ENCODE measurements around the gene RAB31.

RAB31 gene

GRCh38 chr18:9684881-9685614 lies 23.1 kb upstream of the RAB31 start:
- Histone ChIP-seq H3K27ac (ENCODE audit: extremely low read depth, low read depth, low read length) (no peak overlapping the region), H3K4me1 (ENCODE audit: control insufficient read depth, insufficient read depth, low read length) (no peaks in the 10 kb centered on the region; the same call in 1 of the 2 replicates), H3K4me3 (ENCODE audit: low read depth, low read length) (no peak overlapping the region), H3K9me3 (ENCODE audit: control insufficient read depth, insufficient read depth, low read depth, low read length) (no peaks in the 10 kb centered on the region), H3K36me3 (ENCODE audit: control insufficient read depth in 2 of 2, insufficient read depth in 1 of 2, low read length in 2 of 2) (no peaks in the 10 kb centered on the region)
- TF ChIP-seq TCF7L2 (IDR thresholded peaks at IDR 0.05; ENCODE audit: borderline replicate concordance, low read depth, low read length) (no peak), ZFHX2 (tag by site-specific recombination; conservative IDR thresholded peaks at IDR 0.05) (0 out of 2 replicates have a peak, but pooled peaks have one; percentile 11), IKZF3 (tag by site-specific recombination; IDR thresholded peaks at IDR 0.05) (no peak), ZNF157 (tag by site-specific recombination; IDR thresholded peaks at IDR 0.05) (no peak)
- CTCF ChIA-PET = interaction anchor here (1.1 to 2.3 kb wide), 4 partner anchors 12 to 113 kb away, joined by 3 to 10 read pairs (median 7); no protein-coding TSS in a partner anchor
- POLR2A ChIA-PET = interaction anchor here (0.5 kb wide), 1 partner anchor 90 kb away, joined by 6 read pairs; no protein-coding TSS in a partner anchor

DNA sequence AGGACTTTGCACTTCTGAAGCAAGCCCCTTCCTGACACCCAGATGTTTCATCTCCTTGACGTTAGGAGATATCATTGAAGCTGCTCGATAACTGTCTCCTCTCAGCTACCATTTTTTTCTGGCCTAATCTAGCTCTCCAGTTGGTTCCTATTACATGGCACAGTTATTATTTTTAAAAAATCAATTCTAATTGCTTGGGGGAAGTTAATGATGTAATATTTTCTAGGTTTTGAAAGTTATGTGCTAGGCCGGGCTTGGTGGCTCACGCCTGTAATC lies 22.5 kb upstream of the RAB31 start:
- H3K4me3 ChIP-seq (ENCODE audit: low read depth, low read length) = no peak overlapping the region
- no peak overlapping the region for H3K27ac ChIP-seq (ENCODE audit: extremely low read depth, low read depth, low read length)
- TF ChIP-seq PATZ1 (tag by site-specific recombination; IDR thresholded peaks at IDR 0.05) = no peak
- no peak for TF ChIP-seq ZBTB1 (tag by site-specific recombination; IDR thresholded peaks at IDR 0.05)
- TF ChIP-seq ZBTB48 (tag by site-specific recombination; IDR thresholded peaks at IDR 0.05) = no peak
- TF ChIP-seq, protein P1, sequence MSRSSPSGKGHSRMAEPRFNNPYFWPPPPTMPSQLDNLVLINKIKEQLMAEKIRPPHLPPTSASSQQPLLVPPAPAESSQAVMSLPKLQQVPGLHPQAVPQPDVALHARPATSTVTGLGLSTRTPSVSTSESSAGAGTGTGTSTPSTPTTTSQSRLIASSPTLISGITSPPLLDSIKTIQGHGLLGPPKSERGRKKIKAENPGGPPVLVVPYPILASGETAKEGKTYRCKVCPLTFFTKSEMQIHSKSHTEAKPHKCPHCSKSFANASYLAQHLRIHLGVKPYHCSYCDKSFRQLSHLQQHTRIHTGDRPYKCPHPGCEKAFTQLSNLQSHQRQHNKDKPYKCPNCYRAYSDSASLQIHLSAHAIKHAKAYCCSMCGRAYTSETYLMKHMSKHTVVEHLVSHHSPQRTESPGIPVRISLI (tag by site-specific recombination; IDR thresholded peaks at IDR 0.05) = no peak
- TF ChIP-seq, protein P2, sequence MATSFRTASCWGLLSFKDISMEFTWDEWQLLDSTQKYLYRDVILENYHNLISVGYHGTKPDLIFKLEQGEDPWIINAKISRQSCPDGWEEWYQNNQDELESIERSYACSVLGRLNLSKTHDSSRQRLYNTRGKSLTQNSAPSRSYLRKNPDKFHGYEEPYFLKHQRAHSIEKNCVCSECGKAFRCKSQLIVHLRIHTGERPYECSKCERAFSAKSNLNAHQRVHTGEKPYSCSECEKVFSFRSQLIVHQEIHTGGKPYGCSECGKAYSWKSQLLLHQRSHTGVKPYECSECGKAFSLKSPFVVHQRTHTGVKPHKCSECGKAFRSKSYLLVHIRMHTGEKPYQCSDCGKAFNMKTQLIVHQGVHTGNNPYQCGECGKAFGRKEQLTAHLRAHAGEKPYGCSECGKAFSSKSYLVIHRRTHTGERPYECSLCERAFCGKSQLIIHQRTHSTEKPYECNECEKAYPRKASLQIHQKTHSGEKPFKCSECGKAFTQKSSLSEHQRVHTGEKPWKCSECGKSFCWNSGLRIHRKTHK (tag by site-specific recombination; IDR thresholded peaks at IDR 0.05) = no peak
- TF ChIP-seq PBX3 (CRISPR knock-in tag; IDR thresholded peaks at IDR 0.05) = no peak
- no peak for TF ChIP-seq PRDM10 (tag by site-specific recombination; IDR thresholded peaks at IDR 0.05)
- TF ChIP-seq ZNF416 (tag by site-specific recombination; IDR thresholded peaks at IDR 0.05) = no peak
- TF ChIP-seq GLI4 (tag by site-specific recombination; IDR thresholded peaks at IDR 0.05) = no peak
- TF ChIP-seq TRIM28 (IDR thresholded peaks at IDR 0.05; ENCODE audit: borderline replicate concordance, low read length) = no peak
- no peak for TF ChIP-seq ZNF664 (tag by site-specific recombination; IDR thresholded peaks at IDR 0.05)
- no peak for TF ChIP-seq HOXA7 (CRISPR knock-in tag; IDR thresholded peaks at IDR 0.05; ENCODE audit: borderline replicate concordance)
- no peak for TF ChIP-seq ZNF792 (tag by site-specific recombination; IDR thresholded peaks at IDR 0.05)
- TF ChIP-seq SP2 (tag by site-specific recombination; IDR thresholded peaks at IDR 0.05) = no peak
- no peak for TF ChIP-seq ZNF335 (tag by site-specific recombination; conservative IDR thresholded peaks at IDR 0.05)
- no peaks in the 10 kb centered on the region for H3K9me3 ChIP-seq (ENCODE audit: control insufficient read depth, insufficient read depth, low read depth, low read length)
- ChIA-PET CTCF (interaction anchor here (1.1 kb wide), 1 partner anchor 113 kb away, joined by 3 read pairs; no protein-coding TSS in a partner anchor), POLR2A (interaction anchor here (0.5 kb wide), 1 partner anchor 90 kb away, joined by 6 read pairs; no protein-coding TSS in a partner anchor)
- no peaks in the 10 kb centered on the region; the same call in 1 of the 2 replicates for H3K4me1 ChIP-seq (ENCODE audit: control insufficient read depth, insufficient read depth, low read length)
- H3K36me3 ChIP-seq (ENCODE audit: control insufficient read depth in 2 of 2, insufficient read depth in 1 of 2, low read length in 2 of 2) = no peaks in the 10 kb centered on the region
